Peyer's patch (tissue), 4 donors: ENCODE measurements around the gene C15orf61. TPM values are rescaled to one million over a fixed set of nuclear protein-coding genes. Genes with fewer than 3 reads are reported as not detected.

Source experiments
- DNase-seq, 3 donors: peaks; one replicate each; pipeline ENCODE4 v3.0.0-alpha.2; 2017 to 2019
- H3K27ac ChIP-seq, 4 donors: fragments of 200-600 bp; sonication (generic); one replicate each; pipeline ENCODE4 v1.5.1; 2016 to 2019
- H3K27me3 ChIP-seq, 2 donors: fragments of 200-600 bp; sonication (generic); one replicate each; pipeline ENCODE4 v1.5.1; 2019
- H3K36me3 ChIP-seq, 3 donors: fragments of 200-600 bp; sonication (generic); one replicate each; pipeline ENCODE4 v1.5.1; 2016 to 2019
- H3K4me1 ChIP-seq, 4 donors: fragments of 200-600 bp; sonication (generic); one replicate each; pipeline ENCODE4 v1.5.1; 2016 to 2019
- H3K4me3 ChIP-seq, 4 donors: fragments of 200-600 bp; sonication (generic); 1 replicate in 3 of 4; 2 replicates in 1 of 4; pipeline ENCODE4 v1.5.1; 2016 to 2019; ENCODE audit warnings: mild to moderate bottlenecking in 1 of 4
- H3K9me3 ChIP-seq, 4 donors: fragments of 200-600 bp; sonication (generic); one replicate each; pipeline ENCODE4 v1.5.1; 2016 to 2019; ENCODE audit warnings: mild to moderate bottlenecking in 1 of 4
- POLR2A ChIP-seq, 2 donors: fragments of 450-650 bp; IDR thresholded peaks; one replicate each; pipeline ENCODE4 v1.5.1; 2017; ENCODE audit warnings: antibody characterized with exemption in 2 of 2, mild to moderate bottlenecking in 2 of 2, moderate library complexity in 2 of 2
- total RNA-seq, 4 donors: library from RNA; depleted of rRNA; stranded (reverse); fragments of >200 nt; gene quantifications; one replicate each; pipeline ENCODE4 v1.1.0, GENCODE V29; 2016
- TF ChIP-seq, protein P1 (sequence below), 6 experiments: fragments of 450-650 bp in 4 of 6; fragments of 200-600 bp in 2 of 6; sonication (generic) in 1 of 6; IDR thresholded peaks; one replicate each; pipeline ENCODE4 v1.5.1; 2017 to 2019; ENCODE audit warnings: antibody characterized with exemption in 6 of 6, mild to moderate bottlenecking in 3 of 6, moderate library complexity in 1 of 6

The C15orf61 gene
- total RNA-seq, 4 donors from 2014 or later = 2.5 to 10.7 (median 7.6) TPM

GRCh38 chr15:67504796-67505195 is 16.1 kb upstream of the C15orf61 start:
- H3K27me3 ChIP-seq = no peaks in the 10 kb centered on the region
- H3K4me1 ChIP-seq = no peaks in the 10 kb centered on the region
- TF ChIP-seq, protein P1, sequence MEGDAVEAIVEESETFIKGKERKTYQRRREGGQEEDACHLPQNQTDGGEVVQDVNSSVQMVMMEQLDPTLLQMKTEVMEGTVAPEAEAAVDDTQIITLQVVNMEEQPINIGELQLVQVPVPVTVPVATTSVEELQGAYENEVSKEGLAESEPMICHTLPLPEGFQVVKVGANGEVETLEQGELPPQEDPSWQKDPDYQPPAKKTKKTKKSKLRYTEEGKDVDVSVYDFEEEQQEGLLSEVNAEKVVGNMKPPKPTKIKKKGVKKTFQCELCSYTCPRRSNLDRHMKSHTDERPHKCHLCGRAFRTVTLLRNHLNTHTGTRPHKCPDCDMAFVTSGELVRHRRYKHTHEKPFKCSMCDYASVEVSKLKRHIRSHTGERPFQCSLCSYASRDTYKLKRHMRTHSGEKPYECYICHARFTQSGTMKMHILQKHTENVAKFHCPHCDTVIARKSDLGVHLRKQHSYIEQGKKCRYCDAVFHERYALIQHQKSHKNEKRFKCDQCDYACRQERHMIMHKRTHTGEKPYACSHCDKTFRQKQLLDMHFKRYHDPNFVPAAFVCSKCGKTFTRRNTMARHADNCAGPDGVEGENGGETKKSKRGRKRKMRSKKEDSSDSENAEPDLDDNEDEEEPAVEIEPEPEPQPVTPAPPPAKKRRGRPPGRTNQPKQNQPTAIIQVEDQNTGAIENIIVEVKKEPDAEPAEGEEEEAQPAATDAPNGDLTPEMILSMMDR (IDR thresholded peaks at IDR 0.05) = no peak
- TF ChIP-seq POLR2A (IDR thresholded peaks at IDR 0.05) = no peak
- no peaks in the 10 kb centered on the region for H3K36me3 ChIP-seq
- DNase-seq = no peak
- H3K4me3 ChIP-seq = no peak overlapping the region
- H3K9me3 ChIP-seq = no peaks in the 10 kb centered on the region
- H3K27ac ChIP-seq = no peak overlapping the region

DNA sequence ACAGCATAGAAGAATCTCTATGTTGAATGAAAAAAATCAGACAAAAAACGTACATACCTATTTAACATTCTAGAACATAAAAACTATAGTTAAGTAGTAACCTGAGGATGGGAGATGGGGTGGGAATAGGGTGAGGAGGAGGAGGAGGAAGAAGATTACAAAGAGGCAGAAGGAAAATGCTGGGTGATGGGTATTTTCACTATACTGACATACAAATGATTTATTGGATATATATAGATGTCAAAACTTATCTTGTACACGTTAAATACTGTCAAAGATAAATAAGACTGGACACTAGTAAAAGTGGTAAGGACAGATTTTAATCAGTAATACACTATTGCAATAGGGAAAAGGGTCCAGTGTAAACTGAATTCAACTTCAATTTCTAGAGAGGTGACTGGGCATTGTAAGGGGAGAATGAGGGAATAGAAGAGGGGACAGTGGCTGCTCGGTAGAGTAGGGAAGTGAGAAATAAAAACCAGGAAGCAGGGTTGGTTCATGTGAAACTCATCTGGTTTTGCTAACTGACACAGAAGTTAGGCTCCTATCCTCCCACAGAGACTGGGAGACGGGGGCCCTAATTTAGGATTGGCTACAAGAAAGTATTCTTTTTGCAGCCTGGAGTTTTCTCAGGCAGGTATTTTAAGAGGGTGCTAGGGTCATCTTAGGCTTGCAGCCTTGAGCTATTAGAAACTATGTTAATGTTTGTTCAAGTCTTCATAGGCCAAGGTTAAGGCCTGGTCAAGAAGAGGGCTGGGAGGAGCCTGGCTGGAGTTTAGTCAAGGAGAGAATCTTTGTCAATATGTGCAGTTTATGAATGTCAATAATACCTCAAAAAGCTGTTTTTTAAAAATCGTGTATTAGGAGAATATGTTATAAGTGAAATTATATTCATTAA is 15.0 kb upstream of the C15orf61 start:
- TF ChIP-seq, protein P1 (IDR thresholded peaks at IDR 0.05) = no peak
- no peak for TF ChIP-seq POLR2A (IDR thresholded peaks at IDR 0.05)
- DNase-seq = no peak
- H3K4me1 ChIP-seq = no peaks in the 10 kb centered on the region
- H3K36me3 ChIP-seq = no peaks in the 10 kb centered on the region
- H3K27ac ChIP-seq = no peak overlapping the region
- no peaks in the 10 kb centered on the region for H3K27me3 ChIP-seq
- no peak overlapping the region for H3K4me3 ChIP-seq
- no peaks in the 10 kb centered on the region for H3K9me3 ChIP-seq

GRCh38 chr15:67506775-67507747 is 13.9 kb upstream of the C15orf61 start:
- Histone ChIP-seq H3K36me3 (no peaks in the 10 kb centered on the region), H3K9me3 (no peaks in the 10 kb centered on the region), H3K27ac (no peak overlapping the region), H3K4me3 (no peak overlapping the region), H3K27me3 (no peaks in the 10 kb centered on the region), H3K4me1 (no peaks in the 10 kb centered on the region)
- DNase-seq = no peak
- TF ChIP-seq, protein P1 (IDR thresholded peaks at IDR 0.05) = no peak
- TF ChIP-seq POLR2A (IDR thresholded peaks at IDR 0.05) = no peak

DNA sequence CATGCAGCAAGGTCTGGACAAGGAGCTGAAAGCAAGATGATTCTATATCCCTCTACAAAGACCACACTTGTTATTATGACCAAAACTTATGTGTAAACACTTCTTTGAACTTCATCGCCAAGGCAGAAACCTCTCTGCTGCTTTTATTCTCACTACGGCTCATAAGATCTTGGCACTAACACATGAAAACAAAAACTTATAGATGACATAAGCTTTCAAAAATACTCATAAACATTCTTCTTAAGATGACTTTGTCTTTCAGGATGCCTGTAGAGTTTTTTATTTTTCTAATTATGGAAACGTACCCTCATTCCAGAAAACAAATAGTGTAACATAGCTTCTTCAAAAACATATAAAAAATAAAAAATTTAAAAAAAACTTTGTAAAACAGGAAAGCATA is 12.5 kb upstream of the C15orf61 start:
- Histone ChIP-seq H3K9me3 (no peaks in the 10 kb centered on the region), H3K4me3 (no peak overlapping the region), H3K4me1 (no peaks in the 10 kb centered on the region), H3K27ac (no peak overlapping the region), H3K36me3 (peaks cover 0 to 6% (median 0%) of the 10 kb centered on the region in 3 donors), H3K27me3 (no peaks in the 10 kb centered on the region)
- TF ChIP-seq, protein P1 (IDR thresholded peaks at IDR 0.05) = no peak
- TF ChIP-seq POLR2A (IDR thresholded peaks at IDR 0.05) = no peak
- DNase-seq = no peak

- Histone ChIP-seq H3K36me3 (peaks cover 0 to 10% (median 0%) of the 10 kb centered on the region in 3 donors), H3K4me3 (no peak overlapping the region), H3K27me3 (no peaks in the 10 kb centered on the region), H3K9me3 (no peaks in the 10 kb centered on the region), H3K27ac (no peak overlapping the region), H3K4me1 (no peaks in the 10 kb centered on the region)
- DNase-seq = no peak
- no peak for TF ChIP-seq POLR2A (IDR thresholded peaks at IDR 0.05)
- TF ChIP-seq, protein P1 (IDR thresholded peaks at IDR 0.05) = no peak
These were observed 11.0 kb upstream of the C15orf61 start for GRCh38 chr15:67509918-67510317.
